Small intestine (tissue), 7 donors: ENCODE data around the gene SLC25A25. TPM values are rescaled to one million over a fixed set of nuclear protein-coding genes. Genes with fewer than 3 reads are reported as not detected.
"Not testable (repeated sequence)": the region's sequence is repeated elsewhere in the genome, so short reads cannot be mapped to it uniquely, and the experiment has no call there.

Source experiments
- DNase-seq, 2 donors: peaks; one replicate each; pipeline versions ENCODE4 v3.0.0 to v3.0.0-alpha.2; 2013
- FAIRE-seq: peaks from 2 replicates; lab custom pipeline; 2012; peaks lifted over from hg19 to GRCh38; lab: Jason Lieb, UNC
- H3K27ac ChIP-seq, 3 donors: one replicate each; pipeline ENCODE4 v1.5.1; 2013; ENCODE audit warnings: low read length in 2 of 3, mild to moderate bottlenecking in 2 of 3, control low read depth in 1 of 3, inconsistent platforms in 1 of 3, low read depth in 1 of 3, moderate library complexity in 1 of 3
- H3K27me3 ChIP-seq, 3 donors: one replicate each; pipeline ENCODE4 v1.6.1; 2013; ENCODE audit warnings: low read length in 3 of 3, inconsistent platforms in 1 of 3; ENCODE audit not compliant: control insufficient read depth in 3 of 3, insufficient read depth in 3 of 3
- H3K36me3 ChIP-seq, 3 donors: one replicate each; pipeline ENCODE4 v1.6.1; 2013; ENCODE audit warnings: low read length in 3 of 3, inconsistent platforms in 1 of 3, low read depth in 1 of 3, mild to moderate bottlenecking in 1 of 3, moderate library complexity in 1 of 3; ENCODE audit not compliant: control insufficient read depth in 3 of 3, insufficient read depth in 2 of 3
- H3K4me1 ChIP-seq, 3 donors: one replicate each; pipeline ENCODE4 v1.6.1; 2013; ENCODE audit warnings: low read length in 2 of 3, inconsistent platforms in 1 of 3, low read depth in 1 of 3, mild to moderate bottlenecking in 1 of 3, moderate library complexity in 1 of 3; ENCODE audit not compliant: control insufficient read depth in 3 of 3, insufficient read depth in 2 of 3
- H3K4me3 ChIP-seq, 3 donors: one replicate each; pipeline ENCODE4 v1.5.1; 2013; ENCODE audit warnings: low read length in 3 of 3, control low read depth in 1 of 3, inconsistent platforms in 1 of 3, low read depth in 1 of 3, mild to moderate bottlenecking in 1 of 3, moderate library complexity in 1 of 3
- H3K9me3 ChIP-seq, 2 donors: one replicate each; pipeline ENCODE4 v1.6.1; 2013; ENCODE audit warnings: low read depth in 1 of 2, low read length in 1 of 2; ENCODE audit not compliant: control insufficient read depth in 2 of 2, insufficient read depth in 1 of 2
- WGBS, 3 donors: extraction: QIAGEN DNeasy Blood & Tissue Kit; methylation state at CpG; one replicate each; pipeline ENCODE4 v1.1.7; 2013; 5-methylcytosine and 5-hydroxymethylcytosine counted together
- polyA plus RNA-seq, 4 donors: library from polyadenylated mRNA; stranded (reverse) in 3 of 4; unstranded in 1 of 4; fragments of 200-250 nt in 3 of 4; fragments of 120-200 nt in 1 of 4; gene quantifications; one replicate each; pipeline versions ENCODE4 v1.2.1 to v1.2.3, GENCODE V29; 2013
- donor health status: healthy with polysubstance abuse.
- donor health status: control.
- donor health status: control.
- donor health status: Bipolar disorder and iron deficiency.
- donor health status: healthy.

The SLC25A25 gene
- polyA plus RNA-seq, 4 donors, result 15.5 to 26.2 (median 20.1) TPM

DNA sequence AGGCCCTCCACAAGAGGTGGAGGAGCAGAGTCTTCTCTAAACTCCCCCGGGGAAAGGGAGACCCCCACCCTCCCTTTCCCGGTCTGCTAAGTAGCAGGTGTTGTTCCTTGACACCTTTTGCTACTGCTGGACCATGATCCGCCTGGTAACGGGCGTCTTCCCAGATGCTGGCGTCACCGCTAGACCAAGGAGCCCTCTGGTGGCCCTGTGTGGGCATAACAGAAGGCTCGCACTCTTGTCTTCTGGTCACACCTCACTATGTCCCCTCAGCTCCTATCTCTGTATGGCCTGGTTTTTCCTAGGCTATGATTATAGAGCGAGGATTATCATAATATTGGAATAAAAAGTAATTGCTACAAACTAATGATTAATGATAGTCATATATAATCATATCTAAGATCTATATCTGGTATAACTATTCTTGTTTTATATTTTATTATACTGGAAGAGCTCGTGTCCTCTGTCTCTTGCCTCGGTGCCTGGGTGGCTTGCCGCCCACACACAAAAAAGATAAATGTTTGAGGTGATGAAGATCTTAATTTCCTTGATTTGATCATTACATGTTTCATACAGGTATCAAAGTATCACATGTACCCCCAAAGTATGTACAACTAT lies 62.1 kb downstream of the SLC25A25 start:
- peaks cover 0 to 11% (median 0%) of the 10 kb centered on the region in 3 donors for H3K36me3 ChIP-seq
- not testable (repeated sequence) for H3K4me3 ChIP-seq, FAIRE-seq, H3K27ac ChIP-seq, H3K9me3 ChIP-seq, DNase-seq, H3K27me3 ChIP-seq
- peaks cover 0 to 38% (median 7%) of the 10 kb centered on the region in 3 donors for H3K4me1 ChIP-seq
- 23 to 29% (median 29%) methylated on average over 9 to 12 of the region's 12 CpGs for WGBS, 3 donors

DNA sequence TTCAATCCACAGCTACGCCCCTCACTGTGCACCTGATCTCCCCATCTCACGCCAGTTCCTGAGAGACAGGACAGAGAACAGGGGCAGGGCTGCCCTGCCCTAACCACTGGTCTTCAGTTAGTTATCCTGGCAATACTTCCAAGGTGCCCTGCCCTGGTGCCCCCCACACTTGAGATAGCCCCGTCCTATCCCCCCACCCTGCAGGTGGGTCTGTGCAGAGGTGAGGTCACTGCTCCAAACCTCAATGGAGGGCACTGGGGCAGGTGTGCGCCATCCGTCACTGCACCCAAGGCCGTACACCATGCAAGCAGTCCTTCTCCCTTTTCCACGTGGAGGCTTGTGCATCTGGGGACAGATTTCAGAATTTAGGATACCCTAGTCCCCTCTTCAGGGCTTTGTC lies 62.6 kb downstream of the SLC25A25 start:
- WGBS, 3 donors, result 64 to 68% (median 65%) methylated on average over 7 of the region's 7 CpGs
- FAIRE-seq, DNase-seq, H3K27ac ChIP-seq, H3K36me3 ChIP-seq, H3K27me3 ChIP-seq, H3K9me3 ChIP-seq, H3K4me3 ChIP-seq: not testable (repeated sequence)
- peaks cover 0 to 37% (median 4%) of the 10 kb centered on the region in 3 donors for H3K4me1 ChIP-seq

DNA sequence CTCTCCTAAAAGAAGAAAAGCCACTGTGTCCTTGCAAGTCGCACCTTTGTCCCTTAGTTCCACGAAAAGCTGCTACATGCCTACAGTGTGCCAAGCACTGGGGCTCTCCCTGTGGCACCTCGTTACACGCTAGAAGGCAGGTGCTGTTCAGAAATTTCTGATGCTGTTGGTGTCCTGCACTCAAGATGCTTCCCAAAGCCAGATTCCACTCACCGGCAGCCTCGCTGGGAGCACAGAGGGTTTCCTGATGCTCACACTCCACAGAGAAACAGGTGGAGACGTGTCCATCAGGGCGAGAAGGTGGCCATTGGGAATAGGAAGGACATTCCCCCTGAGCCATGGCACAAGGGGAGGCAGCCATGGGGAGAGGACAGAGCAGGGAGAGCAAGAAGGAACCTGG lies 63.3 kb downstream of the SLC25A25 start:
- 76 to 81% (median 78%) methylated on average over 8 of the region's 8 CpGs for WGBS, 3 donors
- not testable (repeated sequence) for H3K4me3 ChIP-seq, H3K36me3 ChIP-seq, H3K27me3 ChIP-seq, FAIRE-seq, H3K9me3 ChIP-seq, DNase-seq
- Histone ChIP-seq H3K4me1 (peaks cover 0 to 30% (median 4%) of the 10 kb centered on the region in 3 donors), H3K27ac (peak overlapping the region in 2 of 3 donors; percentile 33 to 66)

DNA sequence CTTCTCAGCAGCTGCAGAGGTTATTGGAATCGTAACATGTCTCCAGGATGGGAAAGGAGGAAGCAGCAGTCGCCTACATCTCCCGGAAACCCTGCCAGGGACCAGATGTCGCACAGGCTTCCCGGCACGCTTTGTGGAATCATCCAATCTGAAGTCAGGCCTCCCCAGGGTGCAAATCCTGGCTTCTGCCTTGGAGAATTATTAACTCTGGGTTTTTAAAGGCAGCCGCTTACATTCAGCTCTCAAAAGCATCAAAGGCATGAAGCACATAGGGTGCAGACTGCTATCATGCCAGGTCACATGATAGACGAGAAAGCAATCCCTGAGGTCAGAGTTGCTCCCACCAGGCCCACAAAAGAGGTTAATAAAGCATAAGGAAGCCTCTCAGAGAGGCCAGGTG lies 64.1 kb downstream of the SLC25A25 start:
- not testable (repeated sequence) for H3K27me3 ChIP-seq, FAIRE-seq, H3K9me3 ChIP-seq, H3K4me3 ChIP-seq, H3K36me3 ChIP-seq
- peak overlapping the region in 2 of 3 donors; percentile 66 to 81 for H3K27ac ChIP-seq
- peak; percentile 35 to 71 for DNase-seq
- 12 to 22% (median 18%) methylated on average over 8 of the region's 8 CpGs for WGBS, 3 donors
- H3K4me1 ChIP-seq, result peaks cover 0 to 24% (median 4%) of the 10 kb centered on the region in 3 donors

DNA sequence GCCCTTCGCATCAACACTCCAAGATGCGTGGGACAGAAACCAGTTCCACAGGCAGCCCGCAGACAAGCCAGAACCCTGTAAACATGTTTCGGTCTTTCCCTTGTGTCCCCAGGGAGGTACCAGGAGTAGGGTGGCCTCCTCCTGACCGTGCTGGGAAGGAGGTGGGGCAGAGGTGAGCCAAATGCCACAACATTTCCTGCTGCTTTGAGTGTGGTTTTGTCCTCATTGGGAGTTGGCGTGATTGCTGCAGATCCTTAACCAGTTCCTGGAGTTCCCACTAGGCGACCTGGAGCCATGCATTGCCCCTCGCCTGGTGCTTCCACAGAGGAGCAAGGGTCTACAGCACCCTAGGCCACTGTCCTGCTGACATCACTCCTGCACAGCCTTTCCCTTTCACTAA lies 67.5 kb downstream of the SLC25A25 start:
- H3K4me1 ChIP-seq, result peaks cover 0 to 30% (median 0%) of the 10 kb centered on the region in 3 donors
- not testable (repeated sequence) for FAIRE-seq, DNase-seq, H3K9me3 ChIP-seq, H3K4me3 ChIP-seq, H3K36me3 ChIP-seq, H3K27ac ChIP-seq, H3K27me3 ChIP-seq
- WGBS, 3 donors, result 78 to 87% (median 80%) methylated on average over 8 of the region's 8 CpGs

DNA sequence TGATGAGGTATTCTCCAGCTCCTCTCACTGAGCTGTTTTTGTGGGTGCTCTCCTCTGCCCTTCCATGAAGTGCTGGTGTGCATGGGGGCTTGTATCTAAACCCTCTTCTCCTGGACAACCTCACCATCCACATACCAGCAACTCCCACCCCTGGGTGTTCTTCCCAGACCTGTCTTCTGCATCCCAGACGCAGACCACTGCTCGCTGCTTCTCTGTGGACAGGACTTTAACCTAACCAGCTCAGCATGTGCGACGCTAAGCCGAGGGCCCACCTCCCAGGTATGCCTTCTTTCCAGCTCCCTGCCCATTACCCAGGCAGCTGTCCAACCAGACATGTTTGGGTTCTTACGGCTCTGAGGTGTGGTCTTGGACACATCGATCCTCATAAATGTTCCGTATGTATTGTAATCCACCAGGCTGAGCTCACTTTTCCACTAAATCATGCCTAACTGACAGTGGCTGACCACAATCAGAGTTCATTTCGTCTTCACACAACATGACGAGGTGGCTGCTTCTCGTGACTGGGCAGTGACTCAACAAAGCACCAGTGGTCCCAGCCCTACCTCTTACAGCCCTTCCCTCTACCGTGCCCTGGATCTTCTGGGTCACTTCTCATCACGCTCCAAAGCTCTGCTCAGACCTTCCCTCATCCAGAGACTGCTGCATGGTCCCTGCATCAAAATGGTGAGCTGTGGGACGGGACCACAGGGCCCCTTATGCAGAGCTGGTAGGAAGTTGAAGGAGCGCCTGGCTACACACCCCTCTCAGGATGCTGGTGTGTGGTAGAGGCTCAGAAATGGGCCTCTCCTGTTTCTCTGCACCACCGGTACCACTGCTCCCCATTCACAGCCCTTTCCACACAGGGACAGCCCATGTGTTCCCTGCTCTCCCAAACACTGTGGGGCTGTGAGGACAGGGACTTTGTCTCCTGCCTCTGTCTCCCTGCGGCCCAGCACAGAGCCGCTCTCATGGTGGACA lies 69.1 kb downstream of the SLC25A25 start:
- DNase-seq (no peak), FAIRE-seq (no peak)
- H3K9me3 ChIP-seq, result no peaks in the 10 kb centered on the region
- no peaks in the 10 kb centered on the region for H3K36me3 ChIP-seq
- H3K27ac ChIP-seq, result no peak overlapping the region
- H3K4me3 ChIP-seq, result no peak overlapping the region
- H3K27me3 ChIP-seq, result no peaks in the 10 kb centered on the region
- H3K4me1 ChIP-seq, result peaks cover 0 to 24% (median 0%) of the 10 kb centered on the region in 3 donors
- WGBS, 3 donors, result 87 to 90% (median 88%) methylated on average over 18 of the region's 18 CpGs

DNA sequence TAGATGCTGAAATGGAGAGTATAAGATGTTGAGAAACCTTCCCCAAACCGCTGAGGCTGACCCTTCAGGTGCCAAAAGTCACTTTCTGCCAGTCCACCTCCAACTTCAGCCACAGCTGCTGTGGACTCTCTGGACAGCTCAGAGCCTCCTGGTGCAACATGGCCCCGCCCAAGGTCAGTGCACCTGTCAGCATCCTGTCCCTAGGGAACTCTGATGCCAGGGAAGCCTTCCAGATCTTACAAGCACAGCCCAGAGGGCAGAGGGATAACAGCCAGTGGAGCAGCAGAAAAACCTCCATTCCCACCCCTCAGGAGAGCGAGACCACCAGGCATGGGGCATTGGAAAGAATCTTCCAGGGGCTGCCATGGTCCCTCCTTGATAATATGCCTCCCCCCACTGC lies 70.0 kb downstream of the SLC25A25 start:
- H3K9me3 ChIP-seq, result no peaks in the 10 kb centered on the region
- 75 to 92% (median 89%) methylated on average over 3 of the region's 3 CpGs for WGBS, 3 donors
- peaks cover 0 to 15% (median 0%) of the 10 kb centered on the region in 3 donors for H3K4me1 ChIP-seq
- FAIRE-seq (no peak), DNase-seq (no peak)
- H3K36me3 ChIP-seq, result no peaks in the 10 kb centered on the region
- no peak overlapping the region for H3K4me3 ChIP-seq
- H3K27me3 ChIP-seq, result no peaks in the 10 kb centered on the region
- H3K27ac ChIP-seq, result no peak overlapping the region

DNA sequence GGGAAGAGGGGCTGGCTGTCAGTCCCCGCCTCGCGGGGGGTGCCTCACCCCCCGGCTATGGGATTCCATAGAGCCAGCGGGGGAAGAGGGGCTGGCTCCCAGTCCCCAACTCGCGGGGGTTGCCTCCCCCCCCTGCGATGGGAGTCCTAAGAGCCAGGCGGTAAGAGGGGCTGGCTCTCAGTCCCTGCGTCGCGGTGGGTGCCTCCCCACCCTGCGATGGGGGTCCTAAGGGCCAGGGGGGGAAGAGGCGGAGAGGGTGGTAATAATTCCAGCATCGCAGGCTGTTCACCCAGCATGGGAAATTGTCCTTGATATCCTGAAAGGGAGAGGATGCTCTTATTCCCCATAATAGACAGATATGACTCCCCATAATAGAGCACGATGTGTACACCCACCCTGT lies 71.6 kb downstream of the SLC25A25 start:
- DNase-seq, result no peak
- peaks cover 0 to 14% (median 0%) of the 10 kb centered on the region in 3 donors for H3K4me1 ChIP-seq
- no peak for FAIRE-seq
- H3K9me3 ChIP-seq, result no peaks in the 10 kb centered on the region
- H3K27me3 ChIP-seq, result no peaks in the 10 kb centered on the region
- no peak overlapping the region for H3K27ac ChIP-seq
- peak overlapping the region in 1 of 3 donors; percentile 3 for H3K4me3 ChIP-seq
- H3K36me3 ChIP-seq, result no peaks in the 10 kb centered on the region
- 43 to 90% (median 76%) methylated on average over 7 to 16 of the region's 16 CpGs for WGBS, 3 donors
